ENCODE measurements around the gene ROBO2.

GRCh38 chr3:77381431-77381830, 341.5 kb downstream of the ROBO2 start:
- TF ChIP-seq CTCF (conservative IDR thresholded peaks at IDR 0.05; ENCODE audit: low read depth in 2 of 2): no peak
- TF ChIP-seq REST (IDR thresholded peaks at IDR 0.05; ENCODE audit: unreplicated experiment): no peak
- no peak for TF ChIP-seq EZH2 (IDR thresholded peaks at IDR 0.05; ENCODE audit: low read depth, unreplicated experiment)
- TF ChIP-seq EZH2phosphoT487 (IDR thresholded peaks at IDR 0.05; ENCODE audit: unreplicated experiment): no peak
- no peak for TF ChIP-seq CREB1 (CRISPR knock-in tag; IDR thresholded peaks at IDR 0.05; ENCODE audit: low read depth)
- no peak for TF ChIP-seq POLR2AphosphoS5 (IDR thresholded peaks at IDR 0.05; ENCODE audit: low read depth)
- no peak for TF ChIP-seq ZNF331 (CRISPR knock-in tag; IDR thresholded peaks at IDR 0.05; ENCODE audit: low read depth)
- TF ChIP-seq ETS1 (IDR thresholded peaks at IDR 0.05): no peak
- no peak for TF ChIP-seq ZNF114 (CRISPR knock-in tag; IDR thresholded peaks at IDR 0.05)
- TF ChIP-seq JUNB (IDR thresholded peaks at IDR 0.05; ENCODE audit: unreplicated experiment): no peak
- no peak for TF ChIP-seq NANOG (IDR thresholded peaks at IDR 0.05; ENCODE audit: borderline replicate concordance)
